DMS 273 (cell line): ENCODE data around the gene SDC1.
A peak's percentile ranks its signal among the peaks of the same experiment; 100 is the strongest.

Experiments
- DNase-seq: peaks from one replicate; lab custom pipeline; 2025; ENCODE audit not compliant: unreplicated experiment; lab: John Stamatoyannopoulos, UW

The SDC1 gene

DNA sequence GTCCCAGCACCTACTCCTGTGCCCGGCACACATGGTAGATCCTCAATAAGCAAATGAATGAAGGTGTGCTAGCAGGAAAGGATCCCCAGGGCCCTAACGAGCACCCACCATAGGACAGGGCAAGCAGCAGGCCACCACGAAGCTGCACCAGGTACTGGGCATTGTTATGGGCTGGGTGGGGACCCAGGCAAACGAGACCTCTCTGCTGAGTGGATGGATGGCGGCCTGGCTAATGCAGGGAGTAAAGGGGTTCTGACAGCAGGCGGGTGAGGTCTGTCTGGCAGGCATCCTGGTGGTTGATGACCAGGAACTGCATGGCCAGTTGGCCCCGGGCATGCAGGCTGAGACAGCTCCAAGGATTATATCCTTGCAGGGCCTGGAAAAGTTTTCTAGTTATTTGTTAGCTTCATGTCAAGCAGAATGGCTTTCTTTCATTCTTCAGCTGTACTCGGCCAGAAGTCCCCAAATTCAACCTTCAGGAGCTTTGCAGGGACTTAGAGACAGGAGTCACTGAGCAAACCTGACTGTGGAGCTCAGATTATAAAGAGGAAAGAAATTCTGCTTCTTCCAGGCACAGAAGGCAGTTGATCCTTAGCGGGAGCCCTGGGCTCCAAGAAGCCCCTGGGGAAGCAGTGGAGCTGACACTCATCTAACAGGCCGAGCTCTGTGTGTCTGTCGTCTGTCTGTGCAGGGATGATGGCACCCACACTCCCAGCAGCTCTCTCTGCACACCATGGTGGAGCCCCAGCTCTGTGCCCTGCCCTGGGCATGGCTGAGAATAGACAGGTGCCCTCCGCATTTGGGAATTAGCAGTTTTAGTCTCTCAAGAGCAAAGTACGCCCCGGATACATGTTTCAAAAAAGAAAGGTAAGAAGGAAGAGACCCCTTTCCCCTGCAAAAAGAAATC, 51.2 kb downstream of the SDC1 start:
- DNase-seq: no peak

GRCh38 chr2:20173064-20173463, 51.9 kb downstream of the SDC1 start:
- DNase-seq: no peak

DNA sequence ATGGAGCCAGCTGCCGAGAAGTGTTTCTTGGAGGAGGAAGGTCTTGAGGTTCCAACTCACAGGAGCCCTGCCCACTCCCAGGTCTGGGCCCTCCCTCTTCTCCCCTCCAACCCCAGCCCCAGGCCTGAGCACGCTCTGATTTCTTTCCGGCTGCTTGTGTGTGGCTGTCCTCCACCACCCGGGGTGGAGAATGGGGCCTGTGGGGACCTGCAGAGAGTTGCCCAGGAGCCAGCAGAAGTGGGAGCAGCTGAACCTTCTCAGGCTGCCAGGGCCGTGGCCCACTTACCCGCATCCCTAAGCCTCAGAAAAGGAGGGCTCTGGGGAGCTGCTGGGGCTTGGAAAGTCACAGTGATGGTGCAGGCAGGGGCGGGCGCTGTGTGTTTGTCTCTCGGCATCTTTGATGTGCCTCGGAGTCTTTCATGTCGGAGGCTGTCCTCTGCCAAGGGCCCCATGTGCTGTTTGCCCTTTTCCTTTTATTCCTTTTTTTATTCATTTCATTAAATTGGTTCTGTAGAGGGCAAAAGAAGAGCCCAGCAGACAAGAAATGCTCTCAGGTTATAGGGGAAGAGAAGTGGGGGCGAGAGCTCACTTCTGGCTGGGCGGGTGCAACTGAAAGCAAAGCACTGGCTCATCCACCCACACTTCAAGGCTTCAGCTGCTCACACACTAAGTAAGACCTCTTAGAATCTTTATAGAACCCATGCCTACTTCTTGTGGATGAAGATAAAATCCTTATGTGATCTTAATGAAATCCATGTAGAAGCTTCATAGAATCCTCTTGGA, 52.5 kb downstream of the SDC1 start:
- no peak for DNase-seq

- DNase-seq: no peak
Measured at GRCh38 chr2:20171445-20171977, 53.4 kb downstream of the SDC1 start.

DNA sequence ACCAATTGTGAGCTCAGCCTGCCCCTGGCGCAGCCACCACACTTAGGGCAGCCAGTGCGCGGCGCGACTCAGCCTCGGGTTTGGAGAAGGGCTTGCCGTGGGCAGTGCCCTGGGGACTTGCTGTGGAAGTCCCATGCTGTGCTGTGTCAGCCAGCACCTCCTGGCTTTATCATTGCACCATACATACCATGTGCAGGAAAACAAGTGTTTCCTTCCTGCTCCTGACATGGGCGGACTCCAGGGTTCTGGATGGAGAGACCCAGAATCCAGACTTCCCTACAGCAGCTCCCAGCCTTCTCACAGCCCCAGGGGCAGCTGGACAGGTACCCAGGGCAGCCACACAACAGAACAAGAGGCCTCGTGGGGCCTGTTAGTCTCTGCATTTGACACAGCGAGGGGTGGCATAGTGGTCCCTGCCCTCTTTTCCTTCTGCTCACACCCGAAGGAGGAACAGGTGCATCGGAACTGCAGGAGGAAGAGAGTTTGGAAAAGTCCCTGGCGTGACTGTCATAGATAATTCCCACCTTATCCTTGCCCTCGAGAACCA, 54.2 kb downstream of the SDC1 start:
- no peak for DNase-seq

- no peak for DNase-seq
Measured at GRCh38 chr2:20169796-20170703, 54.9 kb downstream of the SDC1 start.

DNA sequence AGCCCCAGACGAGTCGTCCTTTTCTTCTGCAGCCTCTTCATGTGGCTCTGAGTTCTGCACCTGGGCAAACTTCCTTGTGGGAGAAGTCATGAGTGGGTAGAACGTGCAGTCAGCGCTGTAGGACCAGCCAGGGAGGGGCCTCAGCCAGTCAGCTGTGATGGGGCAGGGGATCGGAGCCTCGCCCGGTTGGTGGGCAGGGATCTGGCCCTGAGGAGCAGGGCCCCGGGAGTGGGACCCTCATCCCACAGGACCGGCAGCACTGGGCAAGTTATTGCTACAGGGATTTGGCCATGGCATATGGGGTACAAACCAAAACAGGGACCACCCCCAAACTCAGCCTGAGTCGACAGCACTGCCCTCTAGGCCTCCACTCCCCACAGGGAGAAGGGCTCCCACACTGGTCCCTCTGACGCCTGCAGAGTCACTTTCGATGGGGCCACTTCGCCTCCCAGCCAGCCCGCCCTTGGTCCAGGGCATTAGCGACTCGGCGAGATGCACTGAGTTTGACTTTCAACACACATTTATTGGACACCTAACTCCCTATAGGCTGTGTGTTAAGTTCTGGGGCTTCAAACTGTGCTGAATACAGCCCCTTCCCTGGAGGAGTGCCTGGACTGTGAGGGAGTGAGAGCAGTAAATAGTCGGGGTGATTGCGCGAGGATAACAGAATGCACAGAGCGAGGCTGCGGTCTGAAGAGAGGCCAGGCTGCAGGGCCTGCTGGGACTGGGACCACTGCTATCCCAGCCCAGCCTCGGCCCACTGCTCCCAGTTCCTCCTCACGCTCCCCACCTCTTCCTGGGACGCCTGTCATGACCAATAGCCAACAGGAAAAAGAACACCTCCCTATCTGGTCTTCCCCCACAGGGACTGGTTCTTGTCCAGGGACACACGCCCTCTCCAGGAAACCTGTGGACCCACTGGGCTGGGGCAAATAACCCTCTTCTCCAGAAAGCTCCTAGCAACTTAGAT, 55.9 kb downstream of the SDC1 start:
- DNase-seq: no peak

DNA sequence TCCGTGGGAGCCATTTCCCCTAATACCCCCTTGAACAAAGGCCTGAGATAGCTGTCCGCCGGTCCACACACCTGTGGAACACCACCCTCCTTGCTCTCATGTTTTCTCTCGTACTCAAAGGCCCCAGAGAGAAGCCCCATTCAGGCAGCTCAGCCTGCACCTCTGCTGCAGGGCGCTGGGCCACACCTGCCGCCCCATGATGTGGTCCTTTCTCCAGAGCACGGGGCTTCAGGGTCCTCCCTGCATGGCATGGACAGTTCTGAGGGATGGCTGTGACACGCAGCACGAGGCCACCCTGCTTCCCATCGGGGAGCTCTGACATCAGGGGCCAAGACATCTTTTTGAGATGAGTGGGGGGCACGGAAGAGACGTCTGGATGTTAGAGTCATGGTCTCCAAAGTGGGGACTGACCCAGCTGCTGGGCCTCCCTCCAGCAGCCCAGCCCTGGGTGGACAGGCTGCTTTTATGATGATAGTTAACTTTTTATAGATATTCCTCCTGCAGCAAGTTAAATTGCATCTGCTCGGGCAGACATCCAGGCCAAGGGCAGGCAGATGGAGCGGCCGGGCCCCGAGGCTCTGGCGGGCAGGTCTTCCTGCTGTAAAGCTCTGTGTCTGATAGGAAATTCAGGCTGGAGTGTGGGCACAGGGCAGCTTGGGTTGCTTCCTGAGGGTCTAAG, 56.7 kb downstream of the SDC1 start:
- DNase-seq: peak; percentile 63

GRCh38 chr2:20167356-20167755, 57.6 kb downstream of the SDC1 start:
- no peak for DNase-seq

DNA sequence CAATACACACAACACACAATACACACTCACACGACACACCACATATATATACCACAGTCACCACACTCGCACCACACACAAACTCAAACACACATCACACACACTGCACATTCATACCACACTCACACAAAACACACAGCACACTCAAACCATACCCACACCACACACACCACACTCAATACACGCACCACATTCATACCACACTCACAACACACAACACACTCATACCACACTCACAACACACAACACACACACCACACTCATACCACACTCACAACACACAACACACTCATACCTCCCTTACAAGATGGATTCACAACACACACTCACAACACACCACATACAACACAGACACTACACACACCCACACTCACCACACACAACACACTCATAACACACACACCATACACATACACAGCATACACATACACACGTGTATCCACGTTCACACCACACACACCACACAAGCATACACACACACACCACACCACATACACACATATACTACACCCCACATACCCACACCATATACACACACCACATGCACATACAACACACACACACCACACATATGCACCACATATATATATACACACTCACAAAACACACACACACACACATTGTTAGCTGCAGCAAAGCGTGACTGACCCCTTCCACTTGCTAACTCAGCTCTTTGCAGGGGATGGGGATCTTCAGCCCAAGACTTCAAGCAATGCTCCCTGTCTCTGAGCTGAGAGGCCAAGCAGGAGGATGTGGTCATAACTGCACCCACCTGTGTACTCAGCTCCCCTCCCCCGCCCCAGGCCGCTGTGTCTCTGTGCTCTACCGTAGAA, 59.0 kb downstream of the SDC1 start:
- DNase-seq: no peak

DNA sequence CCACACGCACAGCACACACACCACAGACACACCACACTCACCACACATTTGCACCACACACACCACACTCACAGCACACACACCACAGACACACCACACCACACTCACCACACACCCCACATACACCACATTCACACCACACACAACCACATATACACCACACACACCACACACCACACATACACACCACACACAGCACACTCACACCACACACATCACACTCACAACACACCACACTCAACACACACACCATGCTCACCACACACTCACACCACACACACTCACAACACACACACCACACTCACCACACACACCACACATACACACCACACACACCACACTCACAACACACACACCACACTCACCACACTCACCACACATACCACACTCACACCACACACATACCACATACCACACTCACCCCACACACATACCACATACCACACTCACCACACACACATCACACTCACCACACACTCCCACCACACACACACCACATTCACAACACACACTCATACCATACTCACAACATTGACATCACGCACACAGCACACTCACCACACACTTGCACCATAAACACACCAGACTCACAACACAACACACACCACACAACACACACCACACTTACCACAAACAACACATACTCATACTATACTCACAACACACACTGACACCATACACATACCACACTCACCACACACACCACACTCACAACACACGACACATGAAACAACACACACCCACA, 60.0 kb downstream of the SDC1 start:
- DNase-seq: no peak

DNA sequence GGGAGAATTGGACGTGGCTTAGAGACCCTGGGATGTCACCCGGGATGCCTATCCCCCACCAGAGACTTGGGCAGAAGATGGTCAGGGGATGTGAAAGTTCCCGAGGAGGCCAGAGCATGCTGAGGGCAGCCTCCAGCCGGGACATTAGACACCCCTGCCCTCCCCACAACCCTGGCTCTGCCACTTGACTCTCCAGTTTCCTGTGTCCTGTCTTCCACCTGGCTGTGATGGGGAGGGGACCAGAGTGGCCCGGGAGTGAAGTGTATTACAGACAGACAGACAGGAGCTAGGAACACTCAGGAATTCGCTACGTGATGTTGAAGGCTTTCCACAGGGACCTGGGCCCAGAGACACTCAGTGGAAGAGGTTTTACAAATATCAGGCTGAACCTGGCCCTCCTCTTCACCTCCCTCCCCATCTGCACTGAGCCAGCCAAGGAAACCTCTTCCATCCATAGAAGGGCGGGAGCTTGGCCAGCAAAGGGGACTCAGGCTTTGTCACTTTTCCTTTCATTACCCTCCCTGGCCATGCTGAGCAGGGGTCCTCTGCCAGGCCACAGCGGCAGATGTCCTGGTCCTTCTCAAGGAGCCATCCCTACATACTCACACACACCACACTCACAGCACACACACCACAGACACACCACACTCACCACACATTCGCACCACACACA, 60.7 kb downstream of the SDC1 start:
- peak; percentile 62 for DNase-seq

- no peak for DNase-seq
Measured at GRCh38 chr2:20159411-20160070, 65.4 kb downstream of the SDC1 start.

GRCh38 chr2:20157193-20157891, 67.6 kb downstream of the SDC1 start:
- no peak for DNase-seq

- no peak for DNase-seq
Measured at GRCh38 chr2:20156836-20157192, 68.1 kb downstream of the SDC1 start.
